Keratinocyte (primary cell): ENCODE results near the gene MIA2. TPM values are rescaled to one million over a fixed set of nuclear protein-coding genes. Genes with fewer than 3 reads are reported as not detected.
"Not testable (repeated sequence)": the region's sequence is repeated elsewhere in the genome, so short reads cannot be mapped to it uniquely, and the experiment has no call there.

Source experiments
- DNase-seq: peaks from one replicate; pipeline ENCODE4 v3.0.0-alpha.2; 2011; ENCODE audit warnings: low read depth, missing footprints, low spot score
- FAIRE-seq: peaks from 2 replicates; lab custom pipeline; 2011; peaks lifted over from hg19 to GRCh38; lab: Jason Lieb, UNC
- H2AFZ ChIP-seq: 2 replicates; pipeline ENCODE4 v1.6.0; 2012; ENCODE audit warnings: low read length, control low read depth, inconsistent platforms; ENCODE audit not compliant: control insufficient read depth
- H3K27ac ChIP-seq: 2 replicates; pipeline ENCODE4 v1.5.1; 2011; ENCODE audit warnings: low read length; ENCODE audit not compliant: control insufficient read depth, insufficient read depth
- H3K27me3 ChIP-seq: 3 replicates; pipeline ENCODE4 v1.6.0; 2011; ENCODE audit warnings: low read length; ENCODE audit not compliant: control insufficient read depth, insufficient read depth; ENCODE audit errors: extremely low read depth
- H3K36me3 ChIP-seq, 2 experiments: 2 replicates in 1 of 2; 3 replicates in 1 of 2; pipeline ENCODE4 v1.5.1; 2011; ENCODE audit warnings: low read length in 2 of 2, mild to moderate bottlenecking in 1 of 2; ENCODE audit not compliant: control insufficient read depth in 2 of 2, insufficient read depth in 2 of 2; ENCODE audit errors: extremely low read depth in 1 of 2
- H3K4me1 ChIP-seq: 3 replicates; pipeline ENCODE4 v1.5.1; 2011; ENCODE audit warnings: low read length; ENCODE audit not compliant: control insufficient read depth, insufficient read depth; ENCODE audit errors: extremely low read depth
- H3K4me2 ChIP-seq: 3 replicates; pipeline ENCODE4 v1.6.0; 2011; ENCODE audit warnings: low read depth, low read length; ENCODE audit not compliant: control insufficient read depth, insufficient read depth; ENCODE audit errors: extremely low read depth
- H3K4me3 ChIP-seq, 3 experiments: fragments of 200-600 bp in 1 of 3; sonication (generic) in 1 of 3; 2 replicates in 2 of 3; 3 replicates in 1 of 3; pipeline ENCODE4 v1.5.1; 2011 to 2016; ENCODE audit warnings: low read length in 3 of 3, mild to moderate bottlenecking in 3 of 3, control low read depth in 2 of 3, inconsistent platforms in 1 of 3, low read depth in 1 of 3, mixed read lengths in 1 of 3, mixed run types in 1 of 3, moderate library complexity in 1 of 3; ENCODE audit not compliant: control insufficient read depth in 2 of 3, insufficient read depth in 2 of 3; ENCODE audit errors: extremely low read depth in 1 of 3
- H3K79me2 ChIP-seq: 2 replicates; pipeline ENCODE4 v1.6.0; 2012; ENCODE audit warnings: low read length; ENCODE audit not compliant: control insufficient read depth, insufficient read depth
- H3K9ac ChIP-seq: 3 replicates; pipeline ENCODE4 v1.6.0; 2011; ENCODE audit warnings: low read length; ENCODE audit not compliant: control insufficient read depth, insufficient read depth; ENCODE audit errors: extremely low read depth
- H3K9me1 ChIP-seq: 3 replicates; pipeline ENCODE4 v1.6.0; 2011; ENCODE audit warnings: low read length; ENCODE audit not compliant: control insufficient read depth, insufficient read depth; ENCODE audit errors: extremely low read depth
- H3K9me3 ChIP-seq: 2 replicates; pipeline ENCODE4 v1.5.1; 2012; ENCODE audit warnings: low read depth, low read length; ENCODE audit not compliant: control insufficient read depth
- H4K20me1 ChIP-seq: 3 replicates; pipeline ENCODE4 v1.6.0; 2011; ENCODE audit warnings: low read length; ENCODE audit not compliant: control insufficient read depth, insufficient read depth; ENCODE audit errors: extremely low read depth
- CTCF ChIP-seq, 3 experiments: IDR thresholded peaks in 1 of 3; conservative IDR thresholded peaks in 1 of 3; optimal IDR thresholded peaks in 1 of 3; 2 replicates in 2 of 3; 3 replicates in 1 of 3; pipeline versions ENCODE3 to v1.5.1; 2011; ENCODE audit warnings: low read length in 3 of 3, mild to moderate bottlenecking in 3 of 3, moderate library complexity in 2 of 3, control low read depth in 1 of 3, inconsistent platforms in 1 of 3; ENCODE audit not compliant: insufficient read depth in 2 of 3; ENCODE audit errors: extremely low read depth in 1 of 3
- EZH2 ChIP-seq: IDR thresholded peaks from one replicate; pipeline ENCODE4 v1.6.1; 2012; ENCODE audit warnings: inconsistent platforms, mild to moderate bottlenecking, low read length, moderate library complexity
- dilution Hi-C: fragments of 300-500 bp; cut with MboI; formaldehyde crosslinking; loops from one replicate; pipeline ENCODE4 v1.7.0; 2020; ENCODE audit warnings: low sequenced_read_pairs; ENCODE audit not compliant: extremely low pct_ligation_motif_present
- polyA plus RNA-seq, 5 experiments: library from polyadenylated mRNA; depleted of rRNA in 3 of 5; stranded (reverse) in 3 of 5; stranded (forward) in 1 of 5; unstranded in 1 of 5; fragments of >200 nt; gene quantifications; 1 replicate in 1 of 5; 2 replicates in 3 of 5; 3 replicates in 1 of 5; pipeline versions ENCODE4 v1.2.1 to v1.2.3, GENCODE V29; 2011 to 2012; ENCODE audit warnings: missing spikeins in 2 of 5, low read depth in 1 of 5, low replicate concordance in 1 of 5

The MIA2 gene
- polyA plus RNA-seq, 1 donor (not counting 4 experiments of a cell fraction or from before 2014, with no cell fraction given), result 21.9 TPM

GRCh38 chr14:39258782-39259545, 25.2 kb downstream of the MIA2 start:
- Histone ChIP-seq H3K9me3 (no peaks in the 10 kb centered on the region), H3K9me1 (no peaks in the 10 kb centered on the region), H3K9ac (no peak overlapping the region), H3K4me1 (no peaks in the 10 kb centered on the region), H3K27ac (no peak overlapping the region), H4K20me1 (no peaks in the 10 kb centered on the region), H3K36me3 (no peaks in the 10 kb centered on the region), H3K4me3 (no peak overlapping the region), H3K27me3 (no peaks in the 10 kb centered on the region), H3K4me2 (no peak overlapping the region), H3K79me2 (no peaks in the 10 kb centered on the region), H2AFZ (no peak overlapping the region)
- FAIRE-seq (no peak), DNase-seq (no peak)
- dilution Hi-C loops, result no loop called here
- TF ChIP-seq EZH2 (no peak), CTCF (optimal IDR thresholded peaks at IDR 0.05 in 1 of 3, IDR thresholded peaks at IDR 0.05 in 1 of 3, conservative IDR thresholded peaks at IDR 0.05 in 1 of 3; ENCODE audit: extremely low read depth in 1 of 3, insufficient read depth in 2 of 3, low read length in 3 of 3) (no peak)

GRCh38 chr14:39260161-39260560, 26.4 kb downstream of the MIA2 start:
- dilution Hi-C loops, H2AFZ ChIP-seq, H3K9me1 ChIP-seq, H3K27me3 ChIP-seq, H3K79me2 ChIP-seq, H3K9me3 ChIP-seq, H4K20me1 ChIP-seq, H3K4me1 ChIP-seq, H3K9ac ChIP-seq, H3K36me3 ChIP-seq, H3K27ac ChIP-seq, H3K4me3 ChIP-seq, FAIRE-seq, H3K4me2 ChIP-seq, DNase-seq: not testable (repeated sequence)

GRCh38 chr14:39262214-39262613, 28.5 kb downstream of the MIA2 start:
- H3K9ac ChIP-seq, H3K27me3 ChIP-seq, H3K4me3 ChIP-seq, H2AFZ ChIP-seq, H3K36me3 ChIP-seq, DNase-seq, H3K9me3 ChIP-seq, FAIRE-seq, H4K20me1 ChIP-seq, H3K4me2 ChIP-seq, H3K27ac ChIP-seq, H3K9me1 ChIP-seq, H3K79me2 ChIP-seq, dilution Hi-C loops: not testable (repeated sequence)
- H3K4me1 ChIP-seq, result peaks cover 13% of the 10 kb centered on the region
